Stimulated activated CD8-positive, alpha-beta memory T cell treated with anti-CD3 and anti-CD28 coated beads, Interleukin-12 subunit alpha, Interleukin-12 subunit beta, amount 100 ng/mL, for 24 hours (primary cell): Measurements from ENCODE around the gene ST3GAL3.

Source experiments
- DNase-seq: peaks from one replicate; pipeline ENCODE4 v3.0.0-alpha.2; 2020; ENCODE audit errors: extremely low read depth

The ST3GAL3 gene

DNA sequence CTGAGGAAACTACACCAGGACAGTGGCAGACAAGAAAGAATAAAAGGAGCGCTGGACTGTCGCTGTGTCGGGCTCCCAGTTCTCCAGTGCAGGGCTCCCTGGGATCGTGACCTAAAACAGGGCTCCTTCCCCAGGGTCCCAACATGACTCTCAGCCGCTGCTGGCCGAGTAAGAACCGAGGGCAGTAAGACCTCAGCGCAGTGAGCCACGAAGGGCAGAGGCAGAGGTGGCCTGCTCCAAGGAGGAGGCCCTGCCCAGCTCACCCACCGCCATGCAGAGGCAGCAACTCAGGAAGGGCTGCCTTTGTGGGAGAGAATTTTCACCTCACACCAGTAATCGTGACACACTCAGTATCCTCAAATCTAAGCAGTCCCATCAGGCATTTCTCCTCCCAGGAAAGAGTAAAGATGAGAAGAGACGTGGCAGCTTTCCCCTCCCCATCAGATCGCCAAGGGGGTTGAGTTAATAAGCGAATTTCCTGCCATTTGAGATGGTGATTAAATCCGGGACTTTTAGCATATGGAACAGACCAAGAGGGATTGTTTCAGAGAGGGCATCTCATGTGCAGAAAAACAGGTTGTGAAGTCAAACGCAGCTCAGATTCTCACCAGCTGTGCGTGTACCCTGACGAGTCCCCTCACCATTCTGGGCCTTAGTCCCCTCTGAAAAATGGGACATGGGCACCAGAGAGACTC, 206.5 kb downstream of the ST3GAL3 start:
- no peak for DNase-seq

DNA sequence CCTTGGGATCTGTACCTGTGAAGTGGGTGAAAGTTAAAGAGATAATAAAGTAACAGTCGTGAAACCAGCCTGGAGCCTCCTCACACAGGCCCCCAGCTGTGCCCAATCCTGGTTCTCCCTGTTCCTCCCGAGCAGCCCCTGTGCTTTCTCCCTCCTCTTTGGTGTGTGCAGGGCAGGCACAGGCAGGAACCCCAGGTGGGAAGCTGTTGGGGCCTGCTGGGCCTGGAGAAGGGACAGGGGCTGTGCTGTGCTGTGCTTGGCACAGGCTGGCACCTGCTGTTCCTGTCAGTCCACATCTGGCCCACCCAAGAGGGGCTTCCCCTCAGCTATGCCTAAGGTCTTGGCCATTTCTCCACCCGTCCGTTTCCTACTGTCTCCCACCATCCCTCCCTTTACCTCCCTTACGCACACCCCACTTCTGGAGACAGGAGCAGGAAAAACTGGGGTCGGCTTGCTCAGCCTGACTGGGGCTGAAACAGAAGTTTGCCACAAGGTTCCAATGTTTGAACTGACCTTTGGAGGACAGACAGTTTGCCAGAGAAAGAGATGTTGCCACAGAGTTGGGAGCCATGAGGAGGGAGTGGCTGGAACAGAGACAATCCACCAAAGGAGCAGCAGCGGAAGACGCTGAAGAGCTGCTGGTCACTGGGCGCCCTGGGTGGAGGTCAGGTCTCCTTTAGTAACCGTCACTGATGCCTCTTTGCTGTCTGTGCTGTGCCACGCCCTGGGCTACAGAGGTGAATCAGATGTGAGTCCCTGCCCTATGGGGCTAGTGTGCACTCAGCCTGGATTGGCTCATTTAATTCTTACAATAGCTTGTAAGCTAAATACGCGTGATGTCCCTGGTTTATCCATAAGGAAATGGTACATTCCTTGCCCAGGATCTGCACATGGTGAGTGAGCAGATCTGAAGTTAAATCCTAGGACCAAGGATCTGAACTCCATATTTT, 207.5 kb downstream of the ST3GAL3 start:
- no peak for DNase-seq

DNA sequence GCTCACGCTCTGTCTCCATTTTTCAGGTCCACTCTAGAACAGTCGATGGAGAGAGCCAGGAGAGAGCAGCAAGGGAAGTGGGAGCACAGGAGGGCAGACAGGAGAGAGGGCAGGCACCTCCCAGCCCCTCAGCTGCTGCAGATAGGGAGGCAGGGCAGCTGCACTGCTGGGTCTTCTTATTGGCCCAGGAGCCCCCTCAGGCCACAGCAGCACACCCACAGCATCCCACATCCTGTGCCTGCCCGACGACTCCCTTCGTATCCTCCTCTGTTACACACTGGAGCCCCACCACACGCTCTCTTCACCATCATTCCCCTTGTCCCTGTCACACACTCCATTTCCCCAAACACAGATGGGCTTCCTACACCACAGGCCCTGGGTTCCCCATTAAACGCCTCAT, 212.6 kb downstream of the ST3GAL3 start:
- no peak for DNase-seq

DNA sequence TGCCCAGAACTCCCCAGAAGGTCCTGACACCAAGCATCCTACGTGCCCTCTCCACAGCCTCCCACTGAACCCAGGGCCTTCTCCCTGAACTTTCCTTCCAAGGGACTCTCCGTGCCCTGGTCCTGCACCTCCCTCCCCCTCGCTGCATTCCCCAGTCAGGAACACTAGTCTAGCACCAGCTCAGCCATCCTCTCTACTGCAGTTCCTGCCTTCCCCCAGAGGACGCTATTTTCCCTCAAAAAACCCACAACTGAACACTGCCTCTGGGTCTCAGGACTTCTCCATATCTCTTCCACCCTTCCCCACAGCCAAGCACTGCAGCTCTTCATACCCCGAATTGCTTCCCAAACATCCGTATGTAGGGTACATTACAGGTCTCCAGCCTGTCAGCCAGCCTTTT, 213.7 kb downstream of the ST3GAL3 start:
- DNase-seq = no peak

DNA sequence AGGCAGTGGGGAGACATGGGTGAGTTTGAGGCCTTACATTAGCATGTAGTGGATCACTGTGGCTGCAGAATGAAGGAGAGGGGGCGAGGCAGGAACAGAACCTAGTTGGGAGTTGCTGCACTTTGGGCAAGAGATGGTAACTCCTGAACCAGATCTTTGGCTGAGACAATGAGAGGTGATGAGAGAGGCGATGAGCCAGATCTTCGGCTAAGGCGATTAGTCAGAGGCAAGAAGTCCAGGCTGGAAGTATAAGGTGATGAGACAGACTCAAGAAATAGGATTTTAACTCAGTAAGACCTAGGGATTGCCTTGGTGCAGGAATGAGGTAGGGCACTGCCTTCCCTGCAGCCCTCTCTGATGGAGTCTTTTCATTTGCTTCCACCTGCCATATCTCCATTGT, 217.2 kb downstream of the ST3GAL3 start:
- no peak for DNase-seq

DNA sequence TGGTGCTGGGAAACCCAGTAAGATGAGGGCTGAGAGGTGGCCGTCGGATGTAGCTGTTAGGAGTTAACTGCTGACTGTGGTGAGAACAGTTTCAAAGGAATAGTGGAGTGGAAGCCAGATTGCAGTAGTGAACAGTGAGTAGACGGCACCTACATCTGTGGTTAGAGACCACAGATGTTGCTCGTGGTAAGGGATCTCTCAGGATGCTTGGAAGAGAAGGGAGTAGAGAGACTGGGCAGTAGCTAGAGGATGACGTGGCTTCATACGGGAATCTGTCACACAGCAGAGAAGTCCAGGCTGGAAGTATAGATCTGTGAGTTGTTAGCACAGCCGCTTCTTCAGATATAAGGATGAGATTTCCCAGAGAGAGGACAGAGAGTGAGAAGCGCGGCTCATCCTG, 218.5 kb downstream of the ST3GAL3 start:
- no peak for DNase-seq

DNA sequence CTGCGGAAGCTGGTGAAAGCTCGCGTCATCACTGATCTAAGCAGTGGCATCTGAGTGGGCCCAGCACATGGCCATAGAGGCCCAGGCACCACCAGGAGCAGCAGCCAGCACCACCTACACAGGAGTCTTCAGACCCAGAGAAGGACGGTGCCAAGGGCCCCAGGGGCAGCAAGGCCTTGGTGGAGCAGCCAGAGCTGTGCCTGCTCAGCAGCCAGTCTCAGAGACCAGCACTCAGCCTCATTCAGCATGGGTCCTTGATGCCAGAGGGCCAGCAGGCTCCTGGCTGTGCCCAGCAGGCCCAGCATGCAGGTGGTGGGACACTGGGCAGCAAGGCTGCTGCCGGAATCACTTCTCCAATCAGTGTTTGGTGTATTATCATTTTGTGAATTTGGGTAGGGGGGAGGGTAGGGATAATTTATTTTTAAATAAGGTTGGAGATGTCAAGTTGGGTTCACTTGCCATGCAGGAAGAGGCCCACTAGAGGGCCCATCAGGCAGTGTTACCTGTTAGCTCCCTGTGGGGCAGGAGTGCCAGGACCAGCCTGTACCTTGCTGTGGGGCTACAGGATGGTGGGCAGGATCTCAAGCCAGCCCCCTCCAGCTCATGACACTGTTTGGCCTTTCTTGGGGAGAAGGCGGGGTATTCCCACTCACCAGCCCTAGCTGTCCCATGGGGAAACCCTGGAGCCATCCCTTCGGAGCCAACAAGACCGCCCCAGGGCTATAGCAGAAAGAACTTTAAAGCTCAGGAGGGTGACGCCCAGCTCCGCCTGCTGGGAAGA, 223.0 kb downstream of the ST3GAL3 start:
- DNase-seq = no peak

DNA sequence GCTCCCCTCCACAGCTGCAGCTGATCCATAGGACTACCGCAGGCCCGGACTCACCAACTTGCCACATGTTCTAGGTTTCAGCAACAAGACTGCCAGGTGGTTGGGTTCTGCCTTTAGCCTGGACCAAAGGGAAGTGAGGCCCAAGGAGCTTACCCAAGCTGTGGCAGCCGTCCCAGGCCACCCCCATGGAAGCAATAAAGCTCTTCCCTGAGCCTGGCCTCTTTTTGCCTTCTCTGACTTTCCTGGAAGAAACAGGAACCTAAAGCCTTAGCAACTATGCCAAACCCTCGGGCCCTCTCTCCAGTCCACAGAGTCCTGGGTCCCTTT, 223.6 kb downstream of the ST3GAL3 start:
- DNase-seq = no peak

DNA sequence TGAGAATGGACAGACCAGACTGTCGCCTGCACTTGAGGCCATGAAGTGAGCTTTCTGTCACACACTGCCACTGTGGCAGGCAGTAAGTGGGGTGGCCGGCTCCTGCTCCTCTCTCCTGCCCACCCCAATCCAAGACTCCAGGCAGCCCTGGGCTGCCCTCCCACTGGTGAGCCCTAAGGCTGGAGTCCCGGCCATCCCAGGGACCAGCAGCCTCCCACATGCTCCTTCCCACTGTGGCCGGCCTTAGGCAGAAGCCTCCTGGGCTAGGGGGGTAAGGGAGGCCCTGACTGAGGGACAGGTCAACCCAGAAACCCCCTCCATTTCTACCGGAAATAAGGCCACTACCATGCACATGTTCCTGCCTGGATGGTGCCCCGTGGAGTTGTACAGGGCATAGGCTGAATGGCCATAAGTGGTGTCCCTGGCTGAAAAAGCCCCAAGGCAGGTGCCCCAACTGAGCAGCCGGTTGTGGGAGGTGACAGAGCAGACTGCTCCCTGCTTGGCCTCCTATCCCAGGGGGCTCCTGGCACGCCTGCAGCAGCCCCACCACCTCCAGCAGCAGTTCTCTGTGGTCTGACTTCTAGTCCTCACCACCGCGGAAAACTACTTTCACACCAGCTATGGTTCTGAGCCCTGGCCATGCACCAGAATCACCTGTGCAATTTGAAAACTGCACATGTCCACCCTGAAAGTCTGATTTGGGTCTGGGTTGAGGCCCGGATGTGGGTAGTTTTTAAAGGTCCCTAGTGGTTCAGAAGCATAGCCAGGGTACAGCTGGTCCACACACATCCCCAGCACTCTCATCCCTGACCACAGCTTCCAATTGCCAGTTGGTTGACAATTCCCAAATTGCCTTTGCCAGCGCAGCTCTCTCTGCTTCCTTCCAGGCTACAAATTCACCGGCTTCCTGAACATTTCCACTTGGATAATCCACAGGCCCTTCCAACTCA, 224.7 kb downstream of the ST3GAL3 start:
- DNase-seq = no peak

DNA sequence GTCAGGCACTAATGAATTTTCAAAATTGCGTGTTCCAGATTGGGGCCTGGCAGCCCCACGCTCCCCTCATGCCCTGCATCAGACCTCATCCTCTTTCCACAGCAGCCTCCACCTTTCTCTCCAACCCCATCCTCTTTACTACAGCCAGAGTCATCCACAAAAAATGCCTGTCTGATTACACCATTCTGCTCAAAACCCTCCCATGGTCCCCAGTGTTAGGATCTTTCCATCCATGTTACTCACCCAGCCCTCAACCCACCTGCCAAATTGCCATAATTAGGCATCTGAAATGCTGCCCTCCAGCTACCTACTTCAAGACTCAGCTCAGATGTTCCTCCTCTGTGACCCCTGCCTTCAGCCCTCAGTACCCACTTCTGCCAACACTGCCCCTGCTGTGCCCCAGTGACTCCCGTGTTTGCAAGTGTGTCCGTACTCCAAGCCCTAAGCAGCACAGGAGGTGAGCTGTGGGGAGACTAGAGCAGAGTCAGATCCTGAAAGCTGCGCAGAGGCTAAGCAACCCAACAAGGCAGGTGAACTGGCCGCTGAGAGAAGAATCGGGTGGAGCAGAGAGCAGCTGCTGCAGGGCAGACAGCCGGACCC, 225.6 kb downstream of the ST3GAL3 start:
- DNase-seq = no peak

DNA sequence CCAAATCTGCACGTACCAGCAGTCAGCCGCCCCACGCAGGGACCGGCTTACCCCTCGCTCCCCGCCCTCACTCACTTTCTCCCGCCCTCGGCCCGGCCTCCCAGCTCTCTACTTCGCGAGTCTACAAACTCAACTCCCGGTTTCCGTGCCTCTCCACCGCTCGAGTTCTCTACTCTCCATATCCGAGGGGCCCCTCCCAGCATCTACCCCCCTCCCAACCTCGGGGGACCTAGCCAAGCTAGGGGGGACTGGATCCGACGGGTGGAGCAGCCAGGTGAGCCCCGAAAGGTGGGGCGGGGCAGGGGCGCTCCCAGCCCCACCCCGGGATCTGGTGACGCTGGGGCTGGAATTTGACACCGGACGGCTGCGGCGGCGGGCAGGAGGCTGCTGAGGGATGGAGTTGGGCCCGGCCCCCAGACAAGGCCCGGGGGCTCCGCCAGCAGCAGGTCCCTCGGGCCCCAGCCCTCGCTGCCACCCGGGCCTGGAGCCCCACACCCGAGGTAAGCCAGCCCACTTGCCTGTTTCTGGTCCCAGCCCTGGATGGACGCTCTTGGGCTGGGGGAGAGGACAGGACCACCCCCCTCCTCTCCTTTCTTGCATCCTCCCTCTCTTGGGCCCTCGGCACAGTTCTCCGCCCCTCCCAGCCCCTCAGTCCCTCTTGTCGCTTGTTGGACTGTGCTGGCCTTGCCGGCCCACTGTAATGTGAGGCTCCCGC, 226.2 kb downstream of the ST3GAL3 start, which contains the start of gene ARTN:
TSS of gene ARTN (plus strand) at position 416 of the 715 bp plus-strand sequence. CDS start 1,856 bp downstream, outside the sequence.
- no peak for DNase-seq

DNA sequence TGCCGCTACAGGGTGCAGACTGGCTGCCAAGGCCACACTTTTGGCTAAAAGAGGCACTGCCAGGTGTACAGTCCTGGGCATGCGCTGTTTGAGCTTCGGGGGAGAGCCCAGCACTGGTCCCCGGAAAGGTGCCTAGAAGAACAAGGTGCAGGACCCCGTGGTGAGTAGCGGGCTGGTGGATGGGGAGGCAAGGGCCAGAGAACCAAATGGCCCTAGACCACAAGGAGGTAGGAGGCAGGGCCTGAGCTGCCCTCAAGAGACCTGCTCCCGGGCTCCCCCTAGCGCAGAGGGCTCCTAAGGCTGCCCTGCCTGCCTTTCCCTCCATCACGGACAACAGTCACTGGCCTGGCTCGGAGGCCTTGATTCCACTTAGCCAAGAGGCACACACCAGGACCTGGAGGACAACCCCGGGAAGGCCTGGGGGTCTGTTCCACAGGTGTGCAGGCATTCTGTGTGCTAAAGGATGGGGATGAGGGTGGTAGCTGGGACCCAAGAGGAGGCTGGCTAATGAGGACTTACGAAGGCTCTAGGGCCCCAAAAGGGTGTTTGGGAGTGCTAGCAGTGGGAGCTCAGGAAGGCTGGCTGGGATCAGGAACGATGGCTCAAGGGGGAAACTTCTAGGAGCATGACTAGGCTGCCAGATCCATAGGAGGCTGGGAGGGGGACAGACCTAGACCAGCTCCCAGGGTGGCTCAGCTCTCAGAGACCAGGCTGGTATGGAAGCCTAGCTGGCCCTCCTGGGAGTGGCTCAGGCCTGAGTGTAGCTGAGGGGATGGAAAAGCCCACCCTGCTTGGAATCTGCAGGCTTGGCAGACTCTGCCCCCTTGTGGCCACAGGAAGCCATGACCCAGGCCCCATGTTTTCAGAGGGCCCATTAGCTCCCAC, 227.0 kb downstream of the ST3GAL3 start:
- DNase-seq = peak; percentile 15

DNA sequence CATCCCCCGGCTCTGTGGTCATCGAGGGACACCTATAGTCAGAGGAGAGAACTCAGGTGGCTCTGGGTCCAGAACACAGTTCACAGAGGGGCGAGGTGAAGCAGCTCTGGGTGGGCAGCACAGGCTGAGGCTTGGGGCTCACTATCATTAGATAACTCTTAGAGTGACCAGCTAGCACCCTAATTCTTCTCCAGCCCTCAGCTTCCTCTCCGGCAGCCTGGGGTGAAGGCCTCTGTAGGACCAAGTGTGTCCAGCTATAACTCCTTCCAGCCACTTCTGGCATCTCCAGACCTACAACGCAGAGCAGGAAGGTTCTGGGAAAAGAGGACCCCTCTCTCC, 227.6 kb downstream of the ST3GAL3 start:
- DNase-seq = no peak

DNA sequence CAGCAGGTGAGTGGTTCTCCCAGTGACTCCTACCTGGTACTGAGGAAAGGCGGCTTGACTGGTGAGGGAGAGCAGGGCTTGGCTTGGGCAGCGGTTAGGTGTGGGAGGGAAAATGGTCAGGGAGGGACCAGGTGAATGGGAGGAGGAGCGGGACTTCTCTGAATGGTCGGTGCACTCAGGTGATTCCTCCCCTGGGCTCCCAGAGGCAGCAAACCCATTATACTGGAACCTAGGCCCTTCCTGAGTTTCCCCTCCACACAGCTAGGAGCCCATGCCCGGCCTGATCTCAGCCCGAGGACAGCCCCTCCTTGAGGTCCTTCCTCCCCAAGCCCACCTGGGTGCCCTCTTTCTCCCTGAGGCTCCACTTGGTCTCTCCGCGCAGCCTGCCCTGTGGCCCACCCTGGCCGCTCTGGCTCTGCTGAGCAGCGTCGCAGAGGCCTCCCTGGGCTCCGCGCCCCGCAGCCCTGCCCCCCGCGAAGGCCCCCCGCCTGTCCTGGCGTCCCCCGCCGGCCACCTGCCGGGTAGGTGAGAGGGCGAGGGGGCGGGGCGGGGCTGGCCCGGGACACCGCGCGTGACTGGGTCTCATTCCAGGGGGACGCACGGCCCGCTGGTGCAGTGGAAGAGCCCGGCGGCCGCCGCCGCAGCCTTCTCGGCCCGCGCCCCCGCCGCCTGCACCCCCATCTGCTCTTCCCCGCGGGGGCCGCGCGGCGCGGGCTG, 228.5 kb downstream of the ST3GAL3 start:
- no peak for DNase-seq

DNA sequence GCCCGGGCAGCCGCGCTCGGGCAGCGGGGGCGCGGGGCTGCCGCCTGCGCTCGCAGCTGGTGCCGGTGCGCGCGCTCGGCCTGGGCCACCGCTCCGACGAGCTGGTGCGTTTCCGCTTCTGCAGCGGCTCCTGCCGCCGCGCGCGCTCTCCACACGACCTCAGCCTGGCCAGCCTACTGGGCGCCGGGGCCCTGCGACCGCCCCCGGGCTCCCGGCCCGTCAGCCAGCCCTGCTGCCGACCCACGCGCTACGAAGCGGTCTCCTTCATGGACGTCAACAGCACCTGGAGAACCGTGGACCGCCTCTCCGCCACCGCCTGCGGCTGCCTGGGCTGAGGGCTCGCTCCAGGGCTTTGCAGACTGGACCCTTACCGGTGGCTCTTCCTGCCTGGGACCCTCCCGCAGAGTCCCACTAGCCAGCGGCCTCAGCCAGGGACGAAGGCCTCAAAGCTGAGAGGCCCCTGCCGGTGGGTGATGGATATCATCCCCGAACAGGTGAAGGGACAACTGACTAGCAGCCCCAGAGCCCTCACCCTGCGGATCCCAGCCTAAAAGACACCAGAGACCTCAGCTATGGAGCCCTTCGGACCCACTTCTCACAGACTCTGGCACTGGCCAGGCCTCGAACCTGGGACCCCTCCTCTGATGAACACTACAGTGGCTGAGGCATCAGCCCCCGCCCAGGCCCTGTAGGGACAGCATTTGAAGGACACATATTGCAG, 229.3 kb downstream of the ST3GAL3 start:
- DNase-seq = no peak

DNA sequence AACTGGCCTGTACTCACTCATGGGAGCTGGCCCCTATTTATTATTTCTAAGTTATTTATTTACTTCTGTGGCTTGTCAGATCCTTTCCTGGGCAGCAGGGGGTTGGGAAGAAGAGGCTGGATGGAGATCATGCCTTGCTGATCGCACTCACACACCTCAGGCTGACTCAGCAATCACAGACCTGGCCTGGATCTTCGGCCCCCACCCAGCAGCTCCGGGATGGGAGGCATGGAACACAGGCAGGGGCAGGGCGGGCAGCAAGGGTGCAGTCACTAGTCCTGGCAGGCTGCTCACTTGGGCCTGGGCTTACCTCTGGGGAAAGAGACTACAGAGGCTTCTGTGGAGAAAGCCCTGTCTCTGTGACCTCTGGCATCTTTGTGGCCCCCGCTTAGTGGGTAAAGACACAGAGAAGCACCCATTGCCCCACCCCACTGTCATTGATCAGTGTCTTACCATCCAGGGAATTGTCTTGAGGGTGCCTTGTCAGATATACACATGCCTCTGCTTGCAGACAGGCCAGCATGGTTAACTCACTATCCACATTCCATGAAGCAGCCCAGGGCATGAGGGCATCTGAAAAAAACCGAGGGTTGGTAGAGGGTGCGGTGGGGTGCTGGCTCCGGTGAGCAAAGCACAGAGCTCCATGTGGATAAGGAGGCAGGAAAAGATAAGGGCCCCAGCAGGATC, 230.0 kb downstream of the ST3GAL3 start:
- DNase-seq = no peak

DNA sequence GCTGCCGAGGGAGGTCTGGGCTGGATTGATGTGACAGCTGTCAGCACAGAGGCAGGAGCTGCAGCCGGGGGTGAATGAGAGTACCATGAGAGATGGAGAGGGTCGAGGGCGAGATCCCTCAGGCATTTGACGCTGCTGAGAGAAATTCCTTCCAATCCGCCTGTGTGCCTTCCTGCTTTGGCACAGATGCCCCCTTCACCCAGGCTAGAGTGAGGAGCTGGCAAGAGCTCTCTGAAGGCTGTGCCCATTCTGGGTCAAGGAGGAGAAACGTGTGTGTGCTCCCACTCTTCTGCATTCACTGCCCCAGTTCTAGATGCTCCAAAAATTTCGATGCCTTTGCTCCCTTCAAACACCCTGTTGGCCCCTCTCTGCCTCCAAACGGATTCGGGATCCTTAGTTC, 231.0 kb downstream of the ST3GAL3 start:
- DNase-seq = no peak
